Measurements from ENCODE around the gene C22orf23. TPM values are rescaled to one million over a fixed set of nuclear protein-coding genes. Genes with fewer than 3 reads are reported as not detected.

C22orf23 gene
- total and polyA plus RNA-seq, 2 of the 13 experiments (the other 11 are each of a cell fraction or from before 2014, with no cell fraction given) = 0.21 to 0.24 TPM

DNA sequence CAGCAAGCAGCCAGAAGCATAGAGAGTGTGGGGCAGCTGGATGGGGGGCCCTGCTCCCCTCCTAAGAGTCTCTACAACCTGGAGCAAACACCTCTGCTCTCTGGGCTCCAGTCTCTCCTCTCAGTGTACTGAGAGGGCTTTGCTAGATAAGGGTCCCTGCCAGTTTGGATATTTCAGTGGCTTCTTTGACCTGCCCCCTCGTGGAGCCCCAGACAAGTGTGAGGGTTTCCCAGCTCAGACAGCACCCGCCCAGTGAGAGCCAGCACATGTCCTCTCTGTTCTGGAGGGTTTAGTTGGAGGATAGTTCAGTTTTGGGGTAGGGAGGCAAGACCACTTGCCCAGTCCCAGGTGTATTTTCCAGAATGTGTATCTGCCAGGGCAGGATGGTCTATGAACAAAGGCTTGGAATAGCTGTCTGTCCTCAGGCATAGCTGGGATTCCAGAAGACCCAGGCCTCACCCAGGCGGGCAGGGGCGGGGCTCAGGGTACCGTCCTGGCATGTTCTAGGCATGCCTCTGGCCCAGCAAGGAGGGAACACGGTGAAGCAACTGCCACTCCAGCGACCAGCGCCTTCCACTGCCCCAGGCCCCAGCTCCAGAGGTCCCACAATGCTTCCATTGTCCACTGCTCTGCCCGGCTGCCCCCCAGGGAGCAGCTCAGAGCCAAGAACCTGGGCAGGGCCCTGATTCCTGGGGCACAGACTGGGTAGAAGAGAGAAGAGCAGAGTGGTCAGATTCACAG lies 54.8 kb downstream of the C22orf23 start (continued):
- TF ChIP-seq, protein P1, sequence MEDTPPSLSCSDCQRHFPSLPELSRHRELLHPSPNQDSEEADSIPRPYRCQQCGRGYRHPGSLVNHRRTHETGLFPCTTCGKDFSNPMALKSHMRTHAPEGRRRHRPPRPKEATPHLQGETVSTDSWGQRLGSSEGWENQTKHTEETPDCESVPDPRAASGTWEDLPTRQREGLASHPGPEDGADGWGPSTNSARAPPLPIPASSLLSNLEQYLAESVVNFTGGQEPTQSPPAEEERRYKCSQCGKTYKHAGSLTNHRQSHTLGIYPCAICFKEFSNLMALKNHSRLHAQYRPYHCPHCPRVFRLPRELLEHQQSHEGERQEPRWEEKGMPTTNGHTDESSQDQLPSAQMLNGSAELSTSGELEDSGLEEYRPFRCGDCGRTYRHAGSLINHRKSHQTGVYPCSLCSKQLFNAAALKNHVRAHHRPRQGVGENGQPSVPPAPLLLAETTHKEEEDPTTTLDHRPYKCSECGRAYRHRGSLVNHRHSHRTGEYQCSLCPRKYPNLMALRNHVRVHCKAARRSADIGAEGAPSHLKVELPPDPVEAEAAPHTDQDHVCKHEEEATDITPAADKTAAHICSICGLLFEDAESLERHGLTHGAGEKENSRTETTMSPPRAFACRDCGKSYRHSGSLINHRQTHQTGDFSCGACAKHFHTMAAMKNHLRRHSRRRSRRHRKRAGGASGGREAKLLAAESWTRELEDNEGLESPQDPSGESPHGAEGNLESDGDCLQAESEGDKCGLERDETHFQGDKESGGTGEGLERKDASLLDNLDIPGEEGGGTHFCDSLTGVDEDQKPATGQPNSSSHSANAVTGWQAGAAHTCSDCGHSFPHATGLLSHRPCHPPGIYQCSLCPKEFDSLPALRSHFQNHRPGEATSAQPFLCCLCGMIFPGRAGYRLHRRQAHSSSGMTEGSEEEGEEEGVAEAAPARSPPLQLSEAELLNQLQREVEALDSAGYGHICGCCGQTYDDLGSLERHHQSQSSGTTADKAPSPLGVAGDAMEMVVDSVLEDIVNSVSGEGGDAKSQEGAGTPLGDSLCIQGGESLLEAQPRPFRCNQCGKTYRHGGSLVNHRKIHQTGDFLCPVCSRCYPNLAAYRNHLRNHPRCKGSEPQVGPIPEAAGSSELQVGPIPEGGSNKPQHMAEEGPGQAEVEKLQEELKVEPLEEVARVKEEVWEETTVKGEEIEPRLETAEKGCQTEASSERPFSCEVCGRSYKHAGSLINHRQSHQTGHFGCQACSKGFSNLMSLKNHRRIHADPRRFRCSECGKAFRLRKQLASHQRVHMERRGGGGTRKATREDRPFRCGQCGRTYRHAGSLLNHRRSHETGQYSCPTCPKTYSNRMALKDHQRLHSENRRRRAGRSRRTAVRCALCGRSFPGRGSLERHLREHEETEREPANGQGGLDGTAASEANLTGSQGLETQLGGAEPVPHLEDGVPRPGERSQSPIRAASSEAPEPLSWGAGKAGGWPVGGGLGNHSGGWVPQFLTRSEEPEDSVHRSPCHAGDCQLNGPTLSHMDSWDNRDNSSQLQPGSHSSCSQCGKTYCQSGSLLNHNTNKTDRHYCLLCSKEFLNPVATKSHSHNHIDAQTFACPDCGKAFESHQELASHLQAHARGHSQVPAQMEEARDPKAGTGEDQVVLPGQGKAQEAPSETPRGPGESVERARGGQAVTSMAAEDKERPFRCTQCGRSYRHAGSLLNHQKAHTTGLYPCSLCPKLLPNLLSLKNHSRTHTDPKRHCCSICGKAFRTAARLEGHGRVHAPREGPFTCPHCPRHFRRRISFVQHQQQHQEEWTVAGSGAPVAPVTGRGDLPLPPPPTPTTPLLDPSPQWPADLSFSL (CRISPR knock-in tag; IDR thresholded peaks at IDR 0.05) = no peak
- TF ChIP-seq ATF7 (IDR thresholded peaks at IDR 0.05) (no peak), ATF7 (CRISPR knock-in tag; IDR thresholded peaks at IDR 0.05) (no peak), ZNF562 (CRISPR knock-in tag; IDR thresholded peaks at IDR 0.05; ENCODE audit: borderline replicate concordance) (no peak), SATB2 (CRISPR knock-in tag; IDR thresholded peaks at IDR 0.05) (no peak), KDM2A (CRISPR knock-in tag; IDR thresholded peaks at IDR 0.05; ENCODE audit: borderline replicate concordance, low read depth) (no peak; the same call in 1 of the 2 replicates), PHF5A (CRISPR knock-in tag; IDR thresholded peaks at IDR 0.05; ENCODE audit: low read depth, unreplicated experiment) (no peak), ZNF558 (CRISPR knock-in tag; IDR thresholded peaks at IDR 0.05; ENCODE audit: borderline replicate concordance) (no peak), TOPORS (CRISPR knock-in tag; IDR thresholded peaks at IDR 0.05) (no peak), ISX (CRISPR knock-in tag; conservative IDR thresholded peaks at IDR 0.05) (no peak), TEAD3 (CRISPR knock-in tag; optimal IDR thresholded peaks at IDR 0.05; ENCODE audit: borderline replicate concordance) (peak; percentile 79), SNAPC5 (CRISPR knock-in tag; IDR thresholded peaks at IDR 0.05; ENCODE audit: borderline replicate concordance) (no peak), ZNF660 (CRISPR knock-in tag; IDR thresholded peaks at IDR 0.05; ENCODE audit: borderline replicate concordance, low read depth) (no peak), ZNF451 (CRISPR knock-in tag; IDR thresholded peaks at IDR 0.05) (no peak), KLF6 (CRISPR knock-in tag; IDR thresholded peaks at IDR 0.05) (0 out of 2 replicates have a peak, but pooled peaks have one; percentile 36), TGIF2 (CRISPR knock-in tag; IDR thresholded peaks at IDR 0.05) (0 out of 2 replicates have a peak, but pooled peaks have one; percentile 23), ZNF878 (CRISPR knock-in tag; IDR thresholded peaks at IDR 0.05) (no peak; the same call in 1 of the 2 replicates), ZFP36L2 (CRISPR knock-in tag; IDR thresholded peaks at IDR 0.05) (no peak), CENPX (CRISPR knock-in tag; IDR thresholded peaks at IDR 0.05) (no peak), ZC3H13 (CRISPR knock-in tag; IDR thresholded peaks at IDR 0.05) (no peak)
- TF ChIP-seq, protein P2, sequence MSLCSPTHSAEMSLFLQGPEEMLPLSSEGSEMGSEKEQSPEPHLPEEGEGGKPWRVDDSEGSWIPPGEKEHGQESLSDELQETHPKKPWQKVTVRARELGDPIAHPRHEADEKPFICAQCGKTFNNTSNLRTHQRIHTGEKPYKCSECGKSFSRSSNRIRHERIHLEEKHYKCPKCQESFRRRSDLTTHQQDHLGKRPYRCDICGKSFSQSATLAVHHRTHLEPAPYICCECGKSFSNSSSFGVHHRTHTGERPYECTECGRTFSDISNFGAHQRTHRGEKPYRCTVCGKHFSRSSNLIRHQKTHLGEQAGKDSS (CRISPR knock-in tag; IDR thresholded peaks at IDR 0.05; ENCODE audit: borderline replicate concordance, low read depth) = no peak
- TF ChIP-seq, protein P3, sequence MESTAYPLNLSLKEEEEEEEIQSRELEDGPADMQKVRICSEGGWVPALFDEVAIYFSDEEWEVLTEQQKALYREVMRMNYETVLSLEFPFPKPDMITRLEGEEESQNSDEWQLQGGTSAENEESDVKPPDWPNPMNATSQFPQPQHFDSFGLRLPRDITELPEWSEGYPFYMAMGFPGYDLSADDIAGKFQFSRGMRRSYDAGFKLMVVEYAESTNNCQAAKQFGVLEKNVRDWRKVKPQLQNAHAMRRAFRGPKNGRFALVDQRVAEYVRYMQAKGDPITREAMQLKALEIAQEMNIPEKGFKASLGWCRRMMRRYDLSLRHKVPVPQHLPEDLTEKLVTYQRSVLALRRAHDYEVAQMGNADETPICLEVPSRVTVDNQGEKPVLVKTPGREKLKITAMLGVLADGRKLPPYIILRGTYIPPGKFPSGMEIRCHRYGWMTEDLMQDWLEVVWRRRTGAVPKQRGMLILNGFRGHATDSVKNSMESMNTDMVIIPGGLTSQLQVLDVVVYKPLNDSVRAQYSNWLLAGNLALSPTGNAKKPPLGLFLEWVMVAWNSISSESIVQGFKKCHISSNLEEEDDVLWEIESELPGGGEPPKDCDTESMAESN (CRISPR knock-in tag; conservative IDR thresholded peaks at IDR 0.05) = 0 out of 2 replicates have a peak, but pooled peaks have one; percentile 20

Data from HepG2 (cell line).